IPS-11a (cell line): Measurements from ENCODE around the gene KRT35.

Experiments
- H3K4me3 ChIP-seq: one replicate; pipeline ENCODE4 v1.5.1; 2013; ENCODE audit warnings: low read depth, low read length, control low read depth

KRT35 gene

DNA sequence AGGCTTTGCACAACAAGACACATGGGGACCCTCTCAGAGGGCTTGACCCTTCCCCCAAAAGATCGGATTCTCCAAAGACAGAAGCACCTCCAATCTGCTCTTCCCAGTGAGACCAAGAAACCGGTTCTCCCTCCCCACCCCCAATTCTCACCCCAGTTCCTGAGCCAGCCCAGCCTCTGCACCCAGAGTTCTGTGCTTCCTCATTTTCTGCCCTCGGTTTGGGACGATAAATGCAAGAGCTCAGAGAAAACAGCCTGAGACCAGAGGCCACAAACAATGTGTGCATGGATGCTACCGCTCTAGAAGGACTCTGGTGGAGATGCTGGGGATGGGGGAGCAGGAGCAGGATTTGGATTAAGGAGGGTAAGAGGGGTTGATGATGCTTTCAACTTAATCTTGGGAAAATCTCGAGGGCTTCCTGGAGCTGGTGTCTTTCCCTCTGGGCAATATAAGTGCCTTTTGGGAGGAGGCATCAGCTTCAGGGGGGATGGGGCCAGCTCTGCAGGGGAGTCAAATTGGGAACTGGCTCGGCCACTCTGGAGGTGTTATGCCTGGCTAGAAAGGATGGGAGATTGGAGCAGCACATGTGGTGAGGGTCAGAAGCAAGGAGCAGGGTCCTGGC is 31.7 kb upstream of the KRT35 start:
- H3K4me3 ChIP-seq = no peak overlapping the region

DNA sequence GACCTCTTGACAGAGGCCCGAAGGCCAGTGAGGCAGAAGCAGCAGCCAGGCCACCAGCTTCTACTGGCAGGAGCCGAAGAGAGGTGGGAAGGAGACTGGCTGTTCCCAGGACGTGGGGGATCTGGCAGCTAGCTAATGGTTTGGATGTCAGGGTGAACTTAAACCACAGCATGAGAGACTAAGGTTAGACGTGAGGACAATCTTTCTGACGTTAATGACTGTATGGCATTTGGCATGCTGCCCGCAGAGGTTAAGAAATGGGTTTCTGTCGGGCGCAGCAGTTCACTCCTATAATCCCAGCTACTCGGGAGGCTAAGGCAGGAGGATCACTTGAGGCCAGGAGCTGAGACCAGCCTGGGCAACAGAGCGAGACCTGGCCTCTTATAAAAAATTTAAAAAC is 30.8 kb upstream of the KRT35 start:
- H3K4me3 ChIP-seq = no peak overlapping the region

- H3K4me3 ChIP-seq = no peak overlapping the region
These were observed 30.2 kb upstream of the KRT35 start for GRCh38 chr17:41511116-41511515.

- H3K4me3 ChIP-seq = no peak overlapping the region
These were observed 29.5 kb upstream of the KRT35 start for GRCh38 chr17:41510251-41511065.

DNA sequence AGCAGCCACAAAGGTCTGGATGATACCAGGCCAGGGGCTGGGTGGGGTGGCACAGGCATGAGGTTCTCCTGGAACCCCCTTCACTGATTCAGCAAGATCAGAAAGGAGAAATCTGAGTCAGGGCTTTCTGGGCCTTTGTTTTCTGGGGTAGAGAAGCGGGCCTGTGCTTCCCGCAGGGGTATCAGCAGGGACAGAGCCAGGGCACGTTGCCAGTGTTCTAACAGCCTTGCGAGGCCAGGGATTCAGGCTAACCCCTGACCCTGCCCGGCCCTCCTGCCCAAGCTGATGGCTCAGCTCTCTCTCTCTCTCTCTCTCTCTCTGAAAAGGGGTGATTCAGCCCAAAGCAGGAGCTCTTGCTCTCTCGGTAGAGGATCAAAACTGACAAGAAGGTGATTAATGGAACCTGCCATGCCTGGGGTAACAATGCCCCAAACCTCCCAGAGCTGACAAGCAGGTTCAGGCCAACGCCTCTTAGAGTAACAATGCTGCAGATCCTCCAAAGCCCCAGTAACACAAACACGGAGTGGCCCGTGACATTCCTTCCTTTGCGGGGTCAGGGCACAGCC is 26.4 kb upstream of the KRT35 start:
- H3K4me3 ChIP-seq = no peak overlapping the region

DNA sequence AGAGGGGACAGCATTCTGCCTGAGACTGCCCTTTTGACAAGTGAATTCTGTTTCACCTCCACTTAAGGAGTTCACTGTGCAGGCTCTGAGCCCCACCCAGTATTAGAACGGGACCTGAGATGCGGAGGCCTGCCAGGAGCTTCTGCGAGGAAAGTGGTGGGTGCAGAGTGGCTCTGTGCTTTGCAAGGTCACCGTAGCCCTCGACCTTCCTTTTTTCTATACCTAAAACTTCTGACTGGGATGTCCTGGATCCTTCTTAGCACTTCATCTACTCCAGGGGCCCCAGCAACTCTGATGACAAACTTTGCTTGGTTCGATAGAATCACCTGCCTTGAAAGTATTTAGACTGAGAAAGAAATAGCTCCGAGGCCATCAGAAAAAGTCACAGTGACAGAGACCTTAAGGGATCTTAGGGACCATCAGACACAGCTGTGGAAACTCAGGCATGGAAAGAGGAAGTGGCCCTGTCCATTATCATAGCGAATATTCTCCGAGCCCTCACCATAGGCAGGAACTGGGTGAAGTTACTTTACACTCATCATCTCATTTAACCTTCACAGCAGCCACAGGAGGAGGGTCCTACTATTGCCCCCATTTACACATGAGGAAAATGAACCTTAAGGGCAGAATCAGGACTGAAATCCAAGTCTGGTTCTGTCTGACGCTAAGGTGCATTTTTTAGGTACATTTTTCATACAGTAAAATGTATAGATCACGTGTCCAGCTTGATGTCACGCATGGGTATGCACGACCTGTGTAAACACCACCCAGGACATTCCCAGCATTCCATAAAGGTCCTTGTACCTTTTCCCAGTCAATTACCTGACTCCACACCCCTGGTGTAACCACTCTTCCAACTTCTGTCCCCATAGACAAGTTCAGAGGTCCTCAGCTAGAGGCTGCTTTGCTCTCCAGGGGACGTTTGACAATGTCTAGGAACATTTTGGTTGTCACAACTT is 25.1 kb upstream of the KRT35 start:
- no peak overlapping the region for H3K4me3 ChIP-seq

GRCh38 chr17:41505007-41505808 is 24.3 kb upstream of the KRT35 start, which contains the start of gene KRT13:
KRT13 (minus strand) TSS chr17:41505612; CDS start chr17:41505550, 62 bp downstream.
- no peak within 1 kb of the TSS for H3K4me3 ChIP-seq

DNA sequence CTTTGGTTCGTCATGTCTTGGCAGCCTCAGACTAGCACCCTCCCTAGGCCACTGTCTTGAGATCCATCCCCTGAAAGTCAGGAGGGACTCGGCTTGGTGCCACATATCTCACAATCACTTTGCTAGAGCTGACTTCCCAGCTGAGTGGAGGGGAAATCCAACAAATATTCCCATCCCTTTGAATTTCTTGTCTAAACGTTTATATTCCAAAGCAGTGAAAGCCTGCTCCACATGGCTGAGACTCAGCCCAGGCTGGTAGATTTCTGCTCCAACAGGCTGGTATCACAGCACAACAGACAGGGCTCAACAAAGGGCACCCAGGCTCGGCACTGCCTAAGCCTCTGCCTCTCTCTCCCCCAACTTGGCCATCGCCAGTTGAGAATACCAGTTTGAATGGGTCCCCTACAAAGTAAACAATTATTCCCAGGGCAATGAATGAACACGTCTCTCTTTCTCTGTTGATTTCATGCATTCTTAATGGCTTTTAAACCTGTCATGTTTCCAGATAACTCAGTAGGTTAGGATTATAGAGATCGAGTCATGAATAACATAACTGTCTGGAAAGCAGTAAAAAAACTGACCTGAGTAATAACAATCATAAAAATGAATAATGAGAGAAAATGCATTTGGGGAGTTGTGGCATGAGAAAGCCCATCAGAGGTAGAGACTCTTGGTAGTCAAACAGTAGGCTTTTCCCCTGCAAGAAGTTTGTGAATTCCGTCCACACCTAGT is 23.5 kb upstream of the KRT35 start:
- H3K4me3 ChIP-seq = no peak overlapping the region

- H3K4me3 ChIP-seq = no peak overlapping the region
These were observed 22.3 kb upstream of the KRT35 start for GRCh38 chr17:41503202-41503601.

- no peak overlapping the region for H3K4me3 ChIP-seq
These were observed 19.4 kb upstream of the KRT35 start for GRCh38 chr17:41500131-41500911.

DNA sequence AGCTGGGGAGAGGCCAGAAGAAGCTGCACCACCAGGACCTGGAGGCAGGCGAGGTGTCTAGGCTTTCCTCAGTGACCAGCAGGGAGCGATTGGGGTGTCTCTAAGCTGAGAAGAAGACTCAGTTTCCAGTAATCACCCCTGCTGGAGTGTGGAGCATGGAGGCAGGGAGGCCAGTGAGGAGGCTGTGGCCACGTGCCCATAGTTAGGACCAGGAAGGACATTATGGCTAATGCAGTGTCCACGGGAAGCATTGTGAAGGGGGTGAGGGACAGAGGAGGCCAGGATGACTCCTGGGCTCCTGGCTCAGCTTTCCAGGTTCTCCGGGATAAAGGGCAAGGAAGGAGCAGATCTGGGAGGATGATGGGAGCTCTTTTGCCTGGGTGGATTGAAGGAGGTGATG is 18.8 kb upstream of the KRT35 start:
- no peak overlapping the region for H3K4me3 ChIP-seq

DNA sequence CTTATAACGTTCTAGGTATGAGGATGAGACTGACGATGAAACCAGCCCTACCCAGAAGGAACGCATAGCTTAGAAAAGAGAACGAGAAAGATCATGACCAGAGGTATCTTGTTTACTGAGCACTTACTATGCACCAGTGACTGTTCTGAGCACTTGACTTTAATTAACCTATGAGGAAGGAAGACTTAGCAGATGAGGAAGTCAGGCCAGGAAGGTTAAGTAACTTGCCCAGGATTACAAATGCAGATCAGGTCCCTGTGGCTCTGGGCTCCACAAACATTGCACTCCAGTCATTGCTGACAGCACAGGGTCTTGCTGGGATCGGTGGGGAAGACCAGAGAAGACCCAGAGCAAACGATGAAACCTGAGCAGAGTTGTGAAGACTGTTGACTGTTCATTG is 17.3 kb upstream of the KRT35 start:
- H3K4me3 ChIP-seq = no peak overlapping the region

- H3K4me3 ChIP-seq = no peak overlapping the region
These were observed 16.0 kb upstream of the KRT35 start for GRCh38 chr17:41496803-41497484.

DNA sequence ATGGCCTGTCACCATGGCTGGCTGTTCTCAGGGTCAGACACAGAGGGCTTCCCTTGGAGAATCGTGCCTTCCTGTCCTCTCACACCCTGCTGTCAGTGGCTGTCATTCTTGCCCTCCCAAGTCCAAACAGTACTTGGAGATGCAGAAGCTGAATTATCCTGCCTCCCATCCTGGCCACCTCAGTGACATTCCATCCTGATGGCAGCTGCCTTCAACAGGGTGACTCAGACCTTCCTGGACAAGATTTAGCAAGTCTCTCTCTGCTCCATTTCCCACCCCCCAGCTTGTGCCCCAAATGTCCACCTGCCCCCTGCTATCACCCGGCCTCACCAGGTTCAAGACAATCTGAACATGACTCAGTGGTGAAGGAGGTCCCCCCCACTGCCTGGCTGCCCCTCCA is 13.6 kb upstream of the KRT35 start:
- H3K4me3 ChIP-seq = no peak overlapping the region

DNA sequence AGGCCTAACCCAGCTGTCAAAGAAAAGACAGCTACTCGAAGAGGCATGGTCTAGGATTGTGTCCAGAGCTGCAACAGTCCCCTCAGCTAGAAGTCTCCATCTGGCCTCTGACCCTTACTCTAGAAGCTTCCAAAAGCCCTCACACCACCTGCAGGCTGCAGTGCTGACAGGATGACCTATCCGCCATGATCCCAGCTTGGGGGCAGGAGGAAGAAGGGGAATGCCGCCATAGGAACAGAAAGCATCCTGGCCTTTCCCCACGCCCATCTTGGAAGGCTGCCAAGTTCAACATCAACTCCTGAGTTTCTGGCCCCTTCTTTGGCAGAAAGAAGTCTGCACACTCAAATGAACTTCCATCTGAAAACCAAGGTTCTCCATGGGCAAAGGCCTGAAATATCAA is 11.8 kb upstream of the KRT35 start:
- H3K4me3 ChIP-seq = no peak overlapping the region

DNA sequence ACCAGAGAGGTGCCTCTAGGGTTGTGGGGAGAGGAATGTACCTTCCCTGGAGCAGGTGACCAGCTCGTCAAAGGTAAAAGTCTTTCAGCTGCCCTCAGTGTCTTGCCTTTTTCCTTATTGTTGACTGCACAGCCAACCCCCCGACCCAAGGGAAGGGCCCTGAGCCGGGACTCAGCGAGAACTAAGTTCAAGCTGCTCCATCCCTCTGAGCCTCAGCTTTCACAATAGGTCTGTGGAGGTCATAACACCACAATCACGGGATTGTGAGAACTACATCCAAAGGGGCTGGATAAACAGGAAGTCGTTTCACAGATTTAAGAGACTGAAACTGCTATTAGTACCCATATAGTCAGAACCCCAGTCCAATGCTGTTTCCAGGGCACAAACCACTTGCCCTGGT is 11.4 kb upstream of the KRT35 start:
- H3K4me3 ChIP-seq = no peak overlapping the region

- H3K4me3 ChIP-seq = no peak overlapping the region
These were observed 10.5 kb upstream of the KRT35 start for GRCh38 chr17:41491476-41491875.
